OCI-LY3 (cell line): ENCODE results near the gene KDM4C.

Experiments
- H2AFZ ChIP-seq: fragments of 200-600, 300-600 bp; shearing (Covaris generic); 2 replicates; pipeline ENCODE4 v1.6.0; 2014; ENCODE audit warnings: antibody characterized with exemption, low read depth, low read length
- H3K27ac ChIP-seq: fragments of 200-600, 300-600 bp; sonication (generic); 2 replicates; pipeline ENCODE4 v1.5.1; 2014; ENCODE audit warnings: mild to moderate bottlenecking, low read length, moderate library complexity, mixed read lengths
- H3K27me3 ChIP-seq: fragments of 200-600, 300-600 bp; sonication (generic); 2 replicates; pipeline ENCODE4 v1.6.1; 2014; ENCODE audit warnings: low read depth, low read length, mixed read lengths
- H3K36me3 ChIP-seq: fragments of 200-600, 300-600 bp; sonication (generic); replicated peaks from 2 replicates; pipeline ENCODE3; 2014; ENCODE audit warnings: low read depth, low read length, mixed read lengths
- H3K4me1 ChIP-seq: fragments of 300-600, 200-600 bp; sonication (generic); 2 replicates; pipeline ENCODE4 v1.6.1; 2014; ENCODE audit warnings: low read length, mixed read lengths
- H3K4me2 ChIP-seq: fragments of 200-600, 300-600 bp; sonication (generic); 2 replicates; pipeline ENCODE4 v1.6.1; 2014; ENCODE audit warnings: low read length, mixed read lengths
- H3K4me3 ChIP-seq: fragments of 300-600, 200-600 bp; sonication (generic); 2 replicates; pipeline ENCODE4 v1.5.1; 2014; ENCODE audit warnings: antibody characterized with exemption, mild to moderate bottlenecking, low read length, moderate library complexity
- H3K79me2 ChIP-seq: fragments of 300-600, 200-600 bp; shearing (Covaris generic); 2 replicates; pipeline ENCODE4 v1.6.1; 2014; ENCODE audit warnings: mild to moderate bottlenecking, low read length, mixed read lengths
- H3K9ac ChIP-seq: fragments of 300-600, 200-600 bp; shearing (Covaris generic); 2 replicates; pipeline ENCODE4 v1.6.0; 2014; ENCODE audit warnings: mild to moderate bottlenecking, low read length, moderate library complexity
- H3K9me3 ChIP-seq: fragments of 200-600, 300-600 bp; shearing (Covaris generic); 2 replicates; pipeline ENCODE4 v1.6.1; 2014; ENCODE audit warnings: low read length, mixed read lengths; ENCODE audit not compliant: insufficient read depth
- H4K20me1 ChIP-seq: fragments of 200-600, 300-600 bp; sonication (generic); 2 replicates; pipeline ENCODE4 v1.6.1; 2016; ENCODE audit warnings: low read length, mixed read lengths; ENCODE audit not compliant: insufficient read depth
- EZH2phosphoT487 ChIP-seq: fragments of 200-600 bp; shearing (Covaris generic); IDR thresholded peaks from 2 replicates; pipeline ENCODE4 v1.6.1; 2018; ENCODE audit warnings: antibody characterized with exemption, mixed run types, low read depth
- TF ChIP-seq, protein P1 (sequence below): fragments of 200-600, 300-600 bp; sonication (generic); IDR thresholded peaks from 2 replicates; pipeline ENCODE4 v1.5.1; 2014; ENCODE audit warnings: antibody characterized with exemption, low read length, low read depth

The KDM4C gene

GRCh38 chr9:6876195-6876894, 118.6 kb downstream of the KDM4C start:
- Histone ChIP-seq H3K36me3 (no peaks in the 10 kb centered on the region), H3K27ac (no peak overlapping the region), H3K9me3 (no peaks in the 10 kb centered on the region), H3K4me1 (no peaks in the 10 kb centered on the region), H3K4me2 (no peak overlapping the region), H2AFZ (no peak overlapping the region), H3K4me3 (no peak overlapping the region), H4K20me1 (peaks cover 12% of the 10 kb centered on the region), H3K9ac (no peak overlapping the region), H3K79me2 (no peaks in the 10 kb centered on the region; the same call in 1 of the 2 replicates), H3K27me3 (no peaks in the 10 kb centered on the region)
- no peak for TF ChIP-seq EZH2phosphoT487
- TF ChIP-seq, protein P1, sequence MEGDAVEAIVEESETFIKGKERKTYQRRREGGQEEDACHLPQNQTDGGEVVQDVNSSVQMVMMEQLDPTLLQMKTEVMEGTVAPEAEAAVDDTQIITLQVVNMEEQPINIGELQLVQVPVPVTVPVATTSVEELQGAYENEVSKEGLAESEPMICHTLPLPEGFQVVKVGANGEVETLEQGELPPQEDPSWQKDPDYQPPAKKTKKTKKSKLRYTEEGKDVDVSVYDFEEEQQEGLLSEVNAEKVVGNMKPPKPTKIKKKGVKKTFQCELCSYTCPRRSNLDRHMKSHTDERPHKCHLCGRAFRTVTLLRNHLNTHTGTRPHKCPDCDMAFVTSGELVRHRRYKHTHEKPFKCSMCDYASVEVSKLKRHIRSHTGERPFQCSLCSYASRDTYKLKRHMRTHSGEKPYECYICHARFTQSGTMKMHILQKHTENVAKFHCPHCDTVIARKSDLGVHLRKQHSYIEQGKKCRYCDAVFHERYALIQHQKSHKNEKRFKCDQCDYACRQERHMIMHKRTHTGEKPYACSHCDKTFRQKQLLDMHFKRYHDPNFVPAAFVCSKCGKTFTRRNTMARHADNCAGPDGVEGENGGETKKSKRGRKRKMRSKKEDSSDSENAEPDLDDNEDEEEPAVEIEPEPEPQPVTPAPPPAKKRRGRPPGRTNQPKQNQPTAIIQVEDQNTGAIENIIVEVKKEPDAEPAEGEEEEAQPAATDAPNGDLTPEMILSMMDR = no peak

DNA sequence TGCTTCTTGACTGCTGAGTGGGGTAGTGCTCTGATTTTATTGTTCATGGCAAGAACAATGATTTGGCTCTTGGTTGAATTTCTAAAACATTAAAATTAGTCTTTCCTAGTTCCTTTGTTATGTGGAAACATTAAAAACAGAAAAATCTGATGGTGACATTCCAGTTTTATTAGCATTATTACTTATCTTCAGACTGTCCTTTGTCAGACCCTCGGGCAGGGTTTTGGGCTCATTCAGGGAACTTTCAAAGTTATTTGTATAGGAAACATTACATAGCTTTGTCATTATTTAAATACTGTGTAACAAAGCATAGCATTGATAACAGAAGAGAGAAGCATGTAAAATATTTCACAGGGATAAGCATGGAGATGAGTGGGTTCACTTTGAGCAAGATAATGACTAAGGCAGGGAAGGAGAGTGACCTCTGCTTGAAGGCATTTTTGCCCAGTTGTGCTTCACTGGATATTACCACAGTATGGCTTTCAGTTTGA, 119.9 kb downstream of the KDM4C start:
- Histone ChIP-seq H4K20me1 (peaks cover 12% of the 10 kb centered on the region), H3K9me3 (no peaks in the 10 kb centered on the region), H3K36me3 (no peaks in the 10 kb centered on the region), H2AFZ (no peak overlapping the region), H3K9ac (no peak overlapping the region), H3K27me3 (no peaks in the 10 kb centered on the region), H3K4me1 (no peaks in the 10 kb centered on the region), H3K4me2 (no peak overlapping the region), H3K4me3 (no peak overlapping the region), H3K79me2 (no peaks in the 10 kb centered on the region; the same call in 1 of the 2 replicates), H3K27ac (no peak overlapping the region)
- TF ChIP-seq, protein P1 = no peak
- TF ChIP-seq EZH2phosphoT487 = no peak

DNA sequence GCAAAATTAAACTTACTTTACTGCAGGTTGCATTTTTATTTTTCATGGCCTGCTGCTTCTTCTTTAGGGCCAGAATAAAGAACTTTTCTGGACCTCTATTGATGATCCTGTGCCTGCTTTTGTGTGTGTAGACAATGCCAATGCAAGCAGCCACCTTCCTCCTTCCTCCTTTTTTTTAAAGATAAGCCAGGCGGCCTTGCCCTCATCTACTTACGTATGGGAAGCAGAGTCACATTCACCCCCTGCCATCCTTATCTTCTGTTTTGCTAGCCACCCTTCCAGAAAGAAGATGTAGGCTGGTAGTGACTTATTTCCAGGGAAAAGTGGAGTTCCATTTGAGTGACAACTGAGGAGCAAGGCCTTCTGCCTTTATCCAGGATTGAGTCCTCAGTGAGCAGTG, 122.9 kb downstream of the KDM4C start:
- Histone ChIP-seq H2AFZ (no peak overlapping the region), H3K9me3 (no peaks in the 10 kb centered on the region), H4K20me1 (peaks cover 10% of the 10 kb centered on the region), H3K27me3 (no peaks in the 10 kb centered on the region), H3K4me2 (no peak overlapping the region), H3K9ac (no peak overlapping the region), H3K4me1 (0 out of 2 replicates have a peak, but pooled peaks cover 3% of the 10 kb centered on the region), H3K4me3 (no peak overlapping the region), H3K36me3 (no peaks in the 10 kb centered on the region), H3K27ac (no peak overlapping the region), H3K79me2 (no peaks in the 10 kb centered on the region; the same call in 1 of the 2 replicates)
- TF ChIP-seq, protein P1 = no peak
- TF ChIP-seq EZH2phosphoT487 = no peak

- Histone ChIP-seq H3K4me2 (no peak overlapping the region), H3K27ac (no peak overlapping the region), H3K4me1 (0 out of 2 replicates have a peak, but pooled peaks cover 3% of the 10 kb centered on the region), H3K9ac (no peak overlapping the region), H3K36me3 (peaks cover 5% of the 10 kb centered on the region), H3K4me3 (no peak overlapping the region), H3K79me2 (no peaks in the 10 kb centered on the region), H4K20me1 (peaks cover 7% of the 10 kb centered on the region; the same call in 1 of the 2 replicates), H2AFZ (no peak overlapping the region), H3K9me3 (no peaks in the 10 kb centered on the region), H3K27me3 (no peaks in the 10 kb centered on the region)
- TF ChIP-seq, protein P1 = no peak
- TF ChIP-seq EZH2phosphoT487 = no peak
Observed at GRCh38 chr9:6884101-6884500, 126.3 kb downstream of the KDM4C start.
